ENCODE results near the gene ZGLP1.

The ZGLP1 gene

GRCh38 chr19:10327793-10328192 lies 18.2 kb upstream of the ZGLP1 start:
- Histone ChIP-seq H3K4me1 (ENCODE audit: control insufficient read depth in 1 of 2, insufficient read depth in 2 of 2, low read length in 2 of 2) (peaks cover 19 to 20% of the 10 kb centered on the region in 2 donors), H3K27me3 (ENCODE audit: control insufficient read depth in 1 of 2, insufficient read depth in 2 of 2, low read length in 2 of 2) (no peaks in the 10 kb centered on the region), H3K4me3 (ENCODE audit: low read depth in 1 of 2, low read length in 2 of 2) (no peak overlapping the region), H3K9me3 (ENCODE audit: control insufficient read depth in 1 of 2, low read length in 2 of 2) (no peaks in the 10 kb centered on the region), H3K27ac (ENCODE audit: low read depth, low read length) (no peak overlapping the region), H3K9ac (ENCODE audit: low read depth in 1 of 2, low read length in 2 of 2) (no peak overlapping the region), H3K36me3 (ENCODE audit: control insufficient read depth in 1 of 2, insufficient read depth in 2 of 2, low read length in 2 of 2) (peaks cover 37 to 74% of the 10 kb centered on the region in 2 donors)

- no peaks in the 10 kb centered on the region for H3K9me3 ChIP-seq (ENCODE audit: control insufficient read depth in 1 of 2, low read length in 2 of 2)
- H3K36me3 ChIP-seq (ENCODE audit: control insufficient read depth in 1 of 2, insufficient read depth in 2 of 2, low read length in 2 of 2) = peaks cover 41 to 90% of the 10 kb centered on the region in 2 donors
- no peak overlapping the region for H3K27ac ChIP-seq (ENCODE audit: low read depth, low read length)
Observed at GRCh38 chr19:10325732-10326131, 16.1 kb upstream of the ZGLP1 start.

DNA sequence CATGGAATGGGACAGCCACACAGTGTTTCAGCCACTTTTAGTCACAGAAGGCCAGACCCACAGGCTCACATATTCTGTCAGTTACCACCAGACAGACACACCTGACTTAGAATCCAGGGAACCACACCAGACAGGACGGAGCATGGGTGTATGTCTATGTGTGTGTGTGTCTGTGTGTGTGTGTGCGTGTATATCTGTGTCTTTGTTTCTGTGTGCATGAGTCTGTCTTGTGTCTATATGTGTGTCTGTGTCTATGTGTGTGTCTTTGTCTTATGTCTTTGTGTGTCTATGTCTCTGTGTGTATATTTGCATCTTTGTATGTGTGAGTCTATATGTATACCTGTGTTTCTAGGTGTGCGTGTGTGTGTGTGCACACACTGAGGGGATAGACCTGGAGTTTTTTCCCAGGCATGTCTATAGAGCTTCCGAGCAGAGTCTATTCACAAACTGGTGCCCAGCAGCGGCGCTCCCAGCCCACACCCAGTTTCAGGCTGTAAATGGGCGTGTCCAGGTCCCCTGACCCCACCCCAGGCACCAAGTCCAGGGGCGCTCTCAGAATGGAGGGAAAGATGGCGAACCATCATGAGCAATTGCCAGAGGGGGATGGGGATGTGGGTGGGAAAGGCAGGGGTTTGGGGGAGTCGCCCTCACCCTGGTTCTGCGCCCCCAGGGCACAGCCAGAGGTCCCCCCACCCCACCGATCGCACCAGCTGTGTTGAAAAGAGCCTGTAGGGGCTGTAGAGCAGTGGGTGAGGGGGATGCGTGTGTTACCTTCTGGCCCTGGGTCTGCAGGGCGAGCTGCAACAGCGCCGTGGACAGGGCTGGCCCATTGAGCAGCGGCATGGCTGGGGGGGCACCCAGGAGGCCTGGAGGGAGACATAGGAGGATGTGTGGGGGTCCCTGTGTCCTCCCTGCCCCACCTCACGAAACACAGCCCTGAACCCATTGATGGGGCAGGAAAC lies 12.5 kb upstream of the ZGLP1 start:
- H3K9ac ChIP-seq (ENCODE audit: low read depth in 1 of 2, low read length in 2 of 2) = peak overlapping the region; percentile 5 to 74
- H3K4me3 ChIP-seq (ENCODE audit: low read depth in 1 of 2, low read length in 2 of 2) = peak overlapping the region; percentile 40 to 55
- H3K27me3 ChIP-seq (ENCODE audit: control insufficient read depth in 1 of 2, insufficient read depth in 2 of 2, low read length in 2 of 2) = no peaks in the 10 kb centered on the region
- H3K36me3 ChIP-seq (ENCODE audit: control insufficient read depth in 1 of 2, insufficient read depth in 2 of 2, low read length in 2 of 2) = peaks cover 31 to 82% of the 10 kb centered on the region in 2 donors
- H3K4me1 ChIP-seq (ENCODE audit: control insufficient read depth in 1 of 2, insufficient read depth in 2 of 2, low read length in 2 of 2) = peaks cover 20 to 28% of the 10 kb centered on the region in 2 donors
- peak overlapping the region; percentile 65 for H3K27ac ChIP-seq (ENCODE audit: low read depth, low read length)
- no peaks in the 10 kb centered on the region for H3K9me3 ChIP-seq (ENCODE audit: control insufficient read depth in 1 of 2, low read length in 2 of 2)

More at GRCh38 chr19:10325732-10326131, 16.1 kb upstream of the ZGLP1 start:
- H3K27me3 ChIP-seq (ENCODE audit: control insufficient read depth in 1 of 2, insufficient read depth in 2 of 2, low read length in 2 of 2) = no peaks in the 10 kb centered on the region
- H3K4me3 ChIP-seq (ENCODE audit: low read depth in 1 of 2, low read length in 2 of 2) = no peak overlapping the region
- peaks cover 19 to 27% of the 10 kb centered on the region in 2 donors for H3K4me1 ChIP-seq (ENCODE audit: control insufficient read depth in 1 of 2, insufficient read depth in 2 of 2, low read length in 2 of 2)
- no peak overlapping the region for H3K9ac ChIP-seq (ENCODE audit: low read depth in 1 of 2, low read length in 2 of 2)

- H3K4me3 ChIP-seq (ENCODE audit: low read depth in 1 of 2, low read length in 2 of 2) = peak overlapping the region in 1 of 2 donors; percentile 55
- H3K4me1 ChIP-seq (ENCODE audit: control insufficient read depth in 1 of 2, insufficient read depth in 2 of 2, low read length in 2 of 2) = peaks cover 22 to 29% of the 10 kb centered on the region in 2 donors
- H3K9me3 ChIP-seq (ENCODE audit: control insufficient read depth in 1 of 2, low read length in 2 of 2) = no peaks in the 10 kb centered on the region
- peak overlapping the region; percentile 5 to 74 for H3K9ac ChIP-seq (ENCODE audit: low read depth in 1 of 2, low read length in 2 of 2)
- peaks cover 27 to 78% of the 10 kb centered on the region in 2 donors for H3K36me3 ChIP-seq (ENCODE audit: control insufficient read depth in 1 of 2, insufficient read depth in 2 of 2, low read length in 2 of 2)
- peak overlapping the region; percentile 65 for H3K27ac ChIP-seq (ENCODE audit: low read depth, low read length)
- no peaks in the 10 kb centered on the region for H3K27me3 ChIP-seq (ENCODE audit: control insufficient read depth in 1 of 2, insufficient read depth in 2 of 2, low read length in 2 of 2)
Observed at GRCh38 chr19:10321417-10321797, 11.8 kb upstream of the ZGLP1 start.

DNA sequence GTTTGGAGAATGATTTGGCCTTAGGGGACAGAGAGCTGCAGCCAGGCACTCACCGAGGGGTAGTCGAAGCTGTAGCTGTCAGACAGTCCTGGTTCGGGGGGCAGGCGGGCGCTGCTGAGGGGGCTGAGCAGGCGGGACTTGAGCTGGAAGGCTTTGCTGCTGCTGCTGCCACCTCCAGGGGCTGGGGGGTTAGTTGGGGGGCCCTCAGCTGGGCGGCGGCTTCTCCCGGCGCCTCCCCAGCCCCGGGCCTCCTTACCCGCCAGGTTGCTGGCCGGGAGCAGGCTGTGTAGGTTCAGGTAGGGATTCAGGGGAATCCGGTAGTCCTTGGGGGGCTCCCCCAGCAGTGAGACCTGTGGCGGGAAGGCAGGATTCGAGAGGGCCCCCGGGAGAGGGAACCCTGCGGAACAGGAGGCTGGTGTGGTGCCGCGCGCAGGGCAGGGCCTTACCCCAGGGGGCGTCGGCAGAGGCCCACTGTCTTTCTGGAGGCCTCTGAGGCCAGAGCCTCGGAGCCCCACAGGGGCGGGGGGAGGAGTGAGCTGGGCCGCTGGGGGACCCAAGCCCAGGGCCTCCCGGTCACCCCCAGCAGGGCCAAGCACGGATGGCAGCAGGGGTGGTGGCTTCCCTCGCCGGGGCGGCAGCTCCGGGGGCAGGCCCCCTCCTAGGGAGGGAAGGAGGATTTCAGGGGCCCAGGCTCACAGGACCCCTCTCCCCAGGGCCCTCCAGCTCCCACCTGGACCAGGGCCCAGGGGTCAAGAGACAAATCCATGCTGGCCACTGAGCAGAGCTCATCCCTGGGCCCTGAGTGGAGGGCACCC lies 11.2 kb upstream of the ZGLP1 start:
- Histone ChIP-seq H3K9ac (ENCODE audit: low read depth in 1 of 2, low read length in 2 of 2) (peak overlapping the region in 1 of 2 donors; percentile 5), H3K27ac (ENCODE audit: low read depth, low read length) (peak overlapping the region; percentile 65), H3K9me3 (ENCODE audit: control insufficient read depth in 1 of 2, low read length in 2 of 2) (no peaks in the 10 kb centered on the region), H3K36me3 (ENCODE audit: control insufficient read depth in 1 of 2, insufficient read depth in 2 of 2, low read length in 2 of 2) (peaks cover 27 to 72% of the 10 kb centered on the region in 2 donors), H3K4me3 (ENCODE audit: low read depth in 1 of 2, low read length in 2 of 2) (no peak overlapping the region), H3K27me3 (ENCODE audit: control insufficient read depth in 1 of 2, insufficient read depth in 2 of 2, low read length in 2 of 2) (no peaks in the 10 kb centered on the region), H3K4me1 (ENCODE audit: control insufficient read depth in 1 of 2, insufficient read depth in 2 of 2, low read length in 2 of 2) (peaks cover 28 to 35% of the 10 kb centered on the region in 2 donors)

DNA sequence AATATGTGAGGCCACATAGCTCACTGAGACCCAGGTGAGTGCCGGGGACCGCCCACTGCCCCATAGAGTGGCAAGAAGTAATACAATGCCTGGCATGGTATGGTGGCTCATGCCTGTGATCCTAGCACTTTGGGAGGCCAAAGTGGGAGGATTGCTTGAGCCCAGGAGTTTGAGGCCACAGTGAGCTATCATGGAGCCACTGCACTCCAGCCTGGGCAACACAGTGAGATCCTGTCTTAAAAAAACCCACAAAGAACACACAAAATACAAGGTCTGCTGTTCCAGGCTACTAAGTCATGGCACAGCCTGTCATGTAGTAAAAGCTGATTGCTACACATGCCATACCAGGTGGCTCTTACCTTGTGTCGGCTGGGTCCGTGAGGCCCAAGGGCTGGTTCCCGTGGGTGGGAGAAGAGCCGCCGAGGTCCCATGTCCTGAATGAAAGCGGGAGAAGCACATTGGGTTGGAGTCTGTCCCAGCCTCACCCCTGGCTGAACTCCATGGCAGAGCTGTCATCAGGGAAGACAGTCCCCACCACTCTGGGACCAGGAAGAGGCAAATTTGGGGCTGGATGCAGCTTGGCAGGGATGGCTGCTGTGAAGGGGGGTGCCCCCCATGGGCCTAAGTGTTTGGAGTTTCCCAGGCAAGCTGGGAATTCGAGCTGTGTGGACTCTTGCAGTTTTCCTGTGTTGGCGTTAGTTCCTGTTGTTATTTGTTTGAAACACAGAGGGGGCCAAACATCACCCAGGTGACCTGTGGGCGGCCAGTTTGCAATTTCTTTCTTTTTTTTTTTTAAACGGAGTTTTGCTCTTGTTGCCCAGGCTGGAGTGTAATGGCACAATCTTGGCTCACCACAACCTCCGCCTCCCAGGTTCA lies 9.4 kb upstream of the ZGLP1 start:
- no peak overlapping the region for H3K27ac ChIP-seq (ENCODE audit: low read depth, low read length)
- no peaks in the 10 kb centered on the region for H3K27me3 ChIP-seq (ENCODE audit: control insufficient read depth in 1 of 2, insufficient read depth in 2 of 2, low read length in 2 of 2)
- H3K36me3 ChIP-seq (ENCODE audit: control insufficient read depth in 1 of 2, insufficient read depth in 2 of 2, low read length in 2 of 2) = peaks cover 24 to 57% of the 10 kb centered on the region in 2 donors
- no peak overlapping the region for H3K4me3 ChIP-seq (ENCODE audit: low read depth in 1 of 2, low read length in 2 of 2)
- H3K9ac ChIP-seq (ENCODE audit: low read depth in 1 of 2, low read length in 2 of 2) = no peak overlapping the region
- H3K4me1 ChIP-seq (ENCODE audit: control insufficient read depth in 1 of 2, insufficient read depth in 2 of 2, low read length in 2 of 2) = peaks cover 35 to 38% of the 10 kb centered on the region in 2 donors
- no peaks in the 10 kb centered on the region for H3K9me3 ChIP-seq (ENCODE audit: control insufficient read depth in 1 of 2, low read length in 2 of 2)

DNA sequence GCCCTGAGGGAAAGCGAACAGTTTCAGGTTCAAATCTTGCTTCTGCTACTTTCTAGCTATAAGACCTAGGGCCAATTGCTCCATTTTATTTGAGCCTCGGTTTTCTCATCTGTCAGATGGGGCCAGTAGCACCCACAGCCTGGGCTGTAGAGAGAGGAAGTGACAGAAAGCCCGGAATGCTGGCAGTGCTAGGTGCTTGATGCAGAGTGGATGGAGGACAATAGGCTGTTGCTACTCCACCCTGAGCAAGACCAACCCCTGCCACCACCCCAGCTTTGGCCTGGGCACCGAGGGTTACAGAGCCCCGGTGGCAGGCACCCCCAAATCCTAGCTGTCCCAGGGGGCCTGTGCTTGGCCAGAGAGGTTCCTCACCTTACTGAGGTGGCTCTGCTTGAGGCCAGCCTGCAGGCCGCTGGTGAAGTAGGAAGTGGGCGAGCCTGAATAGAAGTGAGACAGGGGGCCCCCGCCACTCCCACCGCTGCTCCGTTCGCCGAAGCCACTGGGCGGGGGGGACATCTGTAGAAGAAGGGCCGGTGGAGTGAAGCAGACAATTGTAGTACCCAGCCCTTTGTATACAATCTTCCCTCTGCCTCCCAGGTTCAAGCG lies 8.3 kb upstream of the ZGLP1 start:
- Histone ChIP-seq H3K4me3 (ENCODE audit: low read depth in 1 of 2, low read length in 2 of 2) (no peak overlapping the region), H3K4me1 (ENCODE audit: control insufficient read depth in 1 of 2, insufficient read depth in 2 of 2, low read length in 2 of 2) (peaks cover 33 to 35% of the 10 kb centered on the region in 2 donors), H3K9me3 (ENCODE audit: control insufficient read depth in 1 of 2, low read length in 2 of 2) (no peaks in the 10 kb centered on the region), H3K27ac (ENCODE audit: low read depth, low read length) (no peak overlapping the region), H3K9ac (ENCODE audit: low read depth in 1 of 2, low read length in 2 of 2) (no peak overlapping the region), H3K36me3 (ENCODE audit: control insufficient read depth in 1 of 2, insufficient read depth in 2 of 2, low read length in 2 of 2) (peaks cover 24 to 46% of the 10 kb centered on the region in 2 donors), H3K27me3 (ENCODE audit: control insufficient read depth in 1 of 2, insufficient read depth in 2 of 2, low read length in 2 of 2) (no peaks in the 10 kb centered on the region)

- H3K27me3 ChIP-seq (ENCODE audit: control insufficient read depth in 1 of 2, insufficient read depth in 2 of 2, low read length in 2 of 2) = no peaks in the 10 kb centered on the region
- no peaks in the 10 kb centered on the region for H3K9me3 ChIP-seq (ENCODE audit: control insufficient read depth in 1 of 2, low read length in 2 of 2)
- no peak overlapping the region for H3K4me3 ChIP-seq (ENCODE audit: low read depth in 1 of 2, low read length in 2 of 2)
- no peak overlapping the region for H3K9ac ChIP-seq (ENCODE audit: low read depth in 1 of 2, low read length in 2 of 2)
- H3K36me3 ChIP-seq (ENCODE audit: control insufficient read depth in 1 of 2, insufficient read depth in 2 of 2, low read length in 2 of 2) = peaks cover 20 to 39% of the 10 kb centered on the region in 2 donors
- H3K27ac ChIP-seq (ENCODE audit: low read depth, low read length) = no peak overlapping the region
- H3K4me1 ChIP-seq (ENCODE audit: control insufficient read depth in 1 of 2, insufficient read depth in 2 of 2, low read length in 2 of 2) = peaks cover 26 to 28% of the 10 kb centered on the region in 2 donors
Observed at GRCh38 chr19:10317045-10317856, 7.6 kb upstream of the ZGLP1 start.

All from duodenal mucosa (tissue), 2 donors.